Dedifferentiated amniotic fluid mesenchymal stem cell (primary cell): Measurements from ENCODE around the gene CRYBG2.
"Not testable (repeated sequence)": the region's sequence is repeated elsewhere in the genome, so short reads cannot be mapped to it uniquely, and the experiment has no call there.

Experiments
- DNase-seq: peaks from one replicate; pipeline ENCODE4 v3.0.0-alpha.2; 2016; ENCODE audit errors: extremely low spot score

CRYBG2 gene

DNA sequence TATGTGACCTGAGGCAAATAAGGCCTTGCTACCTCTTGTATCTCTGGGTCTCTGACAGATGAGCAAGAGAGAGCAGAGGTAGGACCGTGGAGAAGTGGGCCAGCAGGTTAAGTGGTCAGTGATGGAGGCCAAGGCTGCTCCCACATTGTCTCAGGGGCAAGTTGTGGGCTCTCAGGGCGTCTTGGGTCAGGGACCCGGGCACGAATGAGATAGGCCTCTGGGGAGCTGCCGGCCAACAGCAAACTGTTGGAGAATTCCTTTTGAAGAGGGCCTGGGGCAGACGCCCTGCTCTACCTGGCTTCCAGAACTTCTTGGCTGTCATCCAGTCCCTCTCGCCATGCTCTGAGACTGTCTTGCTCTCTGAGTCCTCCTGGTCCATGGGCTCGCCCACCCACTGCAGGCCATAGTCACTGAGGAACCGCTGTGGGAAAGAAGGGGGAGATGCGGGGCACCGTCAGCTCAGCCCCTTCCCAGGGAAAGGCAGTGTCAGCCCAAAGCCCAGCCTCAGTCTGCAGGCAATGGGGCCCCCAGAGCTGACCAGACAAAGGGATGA, 59.9 kb downstream of the CRYBG2 start:
- DNase-seq = no peak

- not testable (repeated sequence) for DNase-seq
Measured at GRCh38 chr1:26292735-26293134, 61.2 kb downstream of the CRYBG2 start.

GRCh38 chr1:26291939-26292338, 62.0 kb downstream of the CRYBG2 start:
- no peak for DNase-seq

DNA sequence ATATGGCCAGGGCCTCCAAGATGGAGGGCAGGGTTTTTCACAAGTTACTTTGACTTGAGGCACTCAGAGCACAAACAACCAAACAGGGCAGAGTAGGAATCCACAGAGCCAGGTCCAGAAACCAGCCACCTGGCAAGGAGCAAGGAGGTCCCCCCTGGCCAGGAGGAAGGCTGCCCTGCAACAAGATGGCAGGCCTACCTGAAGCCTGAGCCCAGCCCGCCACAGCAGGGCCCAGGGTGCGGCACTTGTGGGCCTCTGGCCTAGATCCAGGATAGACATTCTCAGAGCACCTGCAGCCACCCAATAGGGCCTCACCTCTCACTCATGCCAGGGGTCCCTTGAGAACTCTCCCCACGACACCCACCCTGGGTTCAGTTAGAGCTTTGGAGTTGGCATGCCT, 62.5 kb downstream of the CRYBG2 start:
- no peak for DNase-seq

DNA sequence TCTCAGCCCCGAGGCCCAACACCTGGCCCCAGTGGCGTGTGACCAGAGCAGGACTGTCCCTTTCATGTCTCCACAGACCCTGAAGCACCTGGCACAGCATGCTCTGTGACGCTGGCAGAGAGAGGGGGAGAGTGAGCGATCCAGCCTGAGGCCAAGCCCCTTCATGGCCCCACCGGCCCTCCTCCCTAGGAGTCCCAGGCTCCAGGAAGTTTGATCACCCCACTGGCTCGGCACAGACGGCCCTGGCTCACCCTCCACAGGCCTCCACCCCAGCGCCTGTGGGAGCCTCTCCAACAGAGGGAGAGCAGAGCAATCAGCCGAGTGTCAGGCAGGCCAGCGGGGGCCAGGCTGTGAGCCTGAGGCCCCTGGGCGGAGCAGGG, 63.1 kb downstream of the CRYBG2 start:
- DNase-seq = no peak

- DNase-seq = no peak
Measured at GRCh38 chr1:26290122-26290881, 63.6 kb downstream of the CRYBG2 start.

GRCh38 chr1:26289158-26290059, 64.5 kb downstream of the CRYBG2 start:
- DNase-seq = no peak

DNA sequence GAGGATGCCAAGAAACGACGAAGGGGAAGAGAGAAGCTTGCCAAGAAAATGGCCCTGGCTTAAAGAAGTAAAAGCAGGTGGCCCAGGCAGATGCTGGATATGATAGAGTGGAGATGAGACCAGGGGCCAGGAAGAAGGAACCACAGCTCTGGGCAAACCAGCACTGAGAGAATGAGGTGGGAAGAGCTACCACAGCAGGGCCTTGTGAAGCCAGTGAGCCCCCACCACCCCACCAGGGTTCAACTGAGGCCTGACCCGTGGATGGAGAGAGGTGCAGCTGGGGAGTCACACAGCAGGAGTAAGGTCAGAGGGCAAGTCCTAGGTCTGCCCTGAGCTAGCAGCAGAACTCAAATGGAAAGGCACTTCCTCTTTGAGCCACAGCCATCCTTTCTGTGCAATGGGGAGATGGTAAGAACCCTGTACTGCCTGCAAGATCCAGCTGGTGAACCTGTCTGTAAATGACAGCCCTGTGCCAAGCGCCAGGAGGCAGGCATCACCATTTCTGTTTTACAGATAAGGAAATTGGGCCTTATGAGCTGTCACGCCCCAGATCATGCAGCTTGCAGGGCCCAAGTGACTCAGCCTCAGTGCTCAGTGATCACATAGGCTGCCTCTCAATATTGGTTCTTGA, 65.5 kb downstream of the CRYBG2 start:
- DNase-seq = no peak

GRCh38 chr1:26287811-26288210, 66.1 kb downstream of the CRYBG2 start:
- DNase-seq = no peak

GRCh38 chr1:26287033-26287711, 66.8 kb downstream of the CRYBG2 start:
- DNase-seq = no peak

GRCh38 chr1:26286064-26286416, 67.9 kb downstream of the CRYBG2 start:
- no peak for DNase-seq

- no peak for DNase-seq
Measured at GRCh38 chr1:26285366-26286063, 68.4 kb downstream of the CRYBG2 start.

- peak; percentile 93 for DNase-seq
Measured at GRCh38 chr1:26284597-26285347, 69.2 kb downstream of the CRYBG2 start.

DNA sequence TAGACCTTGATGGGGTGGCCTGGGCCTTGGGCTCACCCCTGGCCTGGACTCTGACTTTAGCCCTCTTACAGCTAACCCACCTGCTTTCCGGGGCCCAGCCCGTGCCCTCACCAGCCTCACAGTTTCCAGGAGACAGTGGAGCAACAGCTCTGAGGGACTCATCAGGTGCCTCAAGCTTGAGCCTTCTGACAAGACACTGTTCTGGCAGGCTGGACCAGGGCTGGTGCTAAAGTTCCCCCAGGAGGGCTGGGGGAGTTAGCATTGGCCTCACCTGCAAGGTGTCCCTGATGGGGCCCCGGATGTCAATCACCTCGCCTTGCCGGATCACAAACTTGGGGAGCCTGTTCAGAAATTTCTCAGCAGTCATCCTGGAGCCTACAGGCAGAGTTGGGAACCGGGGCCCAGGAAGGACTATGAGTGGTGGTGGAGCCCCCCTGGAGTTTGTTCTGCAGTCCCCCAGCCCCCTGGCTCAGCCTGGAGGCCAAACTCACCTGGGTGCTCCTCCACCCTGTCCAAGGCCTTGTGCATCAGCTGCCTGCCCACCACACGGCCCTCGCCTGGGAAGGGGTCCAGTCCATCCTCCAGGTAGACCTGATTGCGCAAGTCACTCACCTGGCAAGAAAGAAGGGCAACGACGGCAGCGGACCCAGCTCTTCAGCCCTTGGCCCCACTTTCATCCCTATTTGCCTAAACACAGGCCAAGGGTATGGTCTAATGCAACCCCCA, 69.9 kb downstream of the CRYBG2 start:
- no peak for DNase-seq

- DNase-seq = no peak
Measured at GRCh38 chr1:26283279-26283853, 70.6 kb downstream of the CRYBG2 start.

GRCh38 chr1:26282401-26282918, 71.5 kb downstream of the CRYBG2 start:
- DNase-seq = no peak

GRCh38 chr1:26281971-26282370, 72.0 kb downstream of the CRYBG2 start:
- DNase-seq = no peak

DNA sequence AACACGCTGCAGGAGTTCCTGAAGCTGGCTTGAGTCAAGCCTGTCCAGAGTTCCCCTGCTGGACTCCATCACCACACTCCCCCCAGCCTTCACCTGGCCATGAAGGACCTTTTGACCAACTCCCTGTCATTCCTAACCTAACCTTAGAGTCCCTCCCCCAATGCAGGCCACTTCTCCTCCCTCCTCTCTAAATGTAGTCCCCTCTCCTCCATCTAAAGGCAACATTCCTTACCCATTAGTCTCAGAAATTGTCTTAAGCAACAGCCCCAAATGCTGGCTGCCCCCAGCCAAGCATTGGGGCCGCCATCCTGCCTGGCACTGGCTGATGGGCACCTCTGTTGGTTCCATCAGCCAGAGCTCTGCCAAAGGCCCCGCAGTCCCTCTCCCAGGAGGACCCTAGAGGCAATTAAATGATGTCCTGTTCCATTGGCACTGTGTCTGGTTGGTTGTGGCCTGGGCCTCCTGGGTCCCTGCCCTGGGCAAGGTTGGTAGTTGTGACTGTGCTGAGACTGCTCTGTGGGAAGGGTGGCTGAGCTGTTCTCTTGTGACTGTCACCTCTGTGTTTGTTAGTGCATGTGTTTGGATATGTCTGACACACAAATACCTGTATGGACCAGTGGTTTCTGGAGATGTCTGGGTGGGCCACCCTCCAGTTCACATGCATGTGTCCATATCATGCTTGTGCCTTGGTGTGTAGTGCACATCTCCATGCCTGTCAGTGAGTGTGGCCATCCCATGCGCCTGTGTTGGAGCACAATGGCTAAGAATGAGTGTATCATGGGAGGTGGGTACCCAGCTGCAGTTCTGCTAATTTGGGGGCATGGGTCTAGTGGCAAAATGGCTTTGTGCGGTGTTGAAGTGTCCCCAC, 72.6 kb downstream of the CRYBG2 start:
- no peak for DNase-seq
